Naive thymus-derived CD4-positive, alpha-beta T cell (primary cell): Measurements from ENCODE around the gene ACSF3. TPM values are rescaled to one million over a fixed set of nuclear protein-coding genes. Genes with fewer than 3 reads are reported as not detected.
A peak's percentile ranks its signal among the peaks of the same experiment; 100 is the strongest.
"Not testable (repeated sequence)": the region's sequence is repeated elsewhere in the genome, so short reads cannot be mapped to it uniquely, and the experiment has no call there.

Source experiments
- ATAC-seq: fragments of 150-1000 bp; cut with Tn5 transposase; 2 replicates; pipeline ENCODE4 v1.10.0; 2021; ENCODE audit warnings: mild to moderate bottlenecking, moderate library complexity
- CTCF ChIA-PET: fragments of 350-600 bp; sonication (Branson Sonifier 250); formaldehyde crosslinking; loops from one replicate; lab custom pipeline; 2021; ENCODE audit warnings: antibody characterized with exemption; lab: Charles Lee
- POLR2A ChIA-PET: fragments of 350-600 bp; sonication (Branson Sonifier 250); formaldehyde crosslinking; loops from one replicate; lab custom pipeline; 2021; ENCODE audit warnings: antibody characterized with exemption, inconsistent platforms; lab: Charles Lee
- DNase-seq, 9 donors: peaks; one replicate each; pipeline versions ENCODE4 v3.0.0 to v3.0.0-alpha.2; 2020 to 2022; ENCODE audit warnings: mixed read lengths in 1 of 9
- H3K27ac ChIP-seq: one replicate; pipeline ENCODE4 v1.7.0; 2013; ENCODE audit warnings: mild to moderate bottlenecking, low read depth, low read length, moderate library complexity
- H3K27me3 ChIP-seq, 2 donors: one replicate each; pipeline ENCODE4 v1.7.0; 2013; ENCODE audit warnings: low read length in 2 of 2, mild to moderate bottlenecking in 2 of 2, moderate library complexity in 2 of 2; ENCODE audit not compliant: control insufficient read depth in 2 of 2, insufficient read depth in 2 of 2
- H3K36me3 ChIP-seq, 3 experiments: 1 replicate in 2 of 3; 2 replicates in 1 of 3; pipeline ENCODE4 v1.7.0; 2013; ENCODE audit warnings: low read length in 3 of 3, mild to moderate bottlenecking in 3 of 3, moderate library complexity in 1 of 3; ENCODE audit not compliant: insufficient read depth in 3 of 3, control insufficient read depth in 2 of 3
- H3K4me1 ChIP-seq, 2 donors: one replicate each; pipeline ENCODE4 v1.7.0; 2013; ENCODE audit warnings: low read length in 2 of 2, mild to moderate bottlenecking in 2 of 2, moderate library complexity in 1 of 2; ENCODE audit not compliant: control insufficient read depth in 2 of 2, insufficient read depth in 2 of 2
- H3K4me3 ChIP-seq: 2 replicates; pipeline ENCODE4 v1.7.0; 2013; ENCODE audit warnings: mild to moderate bottlenecking, low read length
- H3K9me3 ChIP-seq, 3 experiments: 1 replicate in 2 of 3; 2 replicates in 1 of 3; pipeline ENCODE4 v1.7.0; 2013; ENCODE audit warnings: low read length in 3 of 3; ENCODE audit not compliant: control insufficient read depth in 2 of 3
- H3K27ac Mint-ChIP-seq, 9 donors: one replicate each; pipeline ENCODE4 v1.8.0; 2020 to 2022; ENCODE audit warnings: mixed read lengths in 9 of 9, mild to moderate bottlenecking in 8 of 9, moderate library complexity in 5 of 9, inconsistent platforms in 2 of 9
- H3K27me3 Mint-ChIP-seq, 5 donors: one replicate each; pipeline ENCODE4 v1.8.0; 2021 to 2022; ENCODE audit warnings: mixed read lengths in 5 of 5, mild to moderate bottlenecking in 1 of 5
- H3K36me3 Mint-ChIP-seq, 5 donors: one replicate each; pipeline ENCODE4 v1.8.0; 2020 to 2022; ENCODE audit warnings: mixed read lengths in 5 of 5, mild to moderate bottlenecking in 3 of 5, inconsistent platforms in 1 of 5
- H3K4me1 Mint-ChIP-seq, 7 donors: one replicate each; pipeline ENCODE4 v1.8.0; 2020 to 2022; ENCODE audit warnings: mixed read lengths in 7 of 7, mild to moderate bottlenecking in 3 of 7, inconsistent platforms in 1 of 7
- H3K4me3 Mint-ChIP-seq, 10 donors: one replicate each; pipeline ENCODE4 v1.8.0; 2020 to 2022; ENCODE audit warnings: mild to moderate bottlenecking in 10 of 10, mixed read lengths in 10 of 10, moderate library complexity in 6 of 10, inconsistent platforms in 2 of 10
- H3K9me3 Mint-ChIP-seq, 11 donors: one replicate each; pipeline ENCODE4 v1.8.0; 2020 to 2022; ENCODE audit warnings: mixed read lengths in 11 of 11, mild to moderate bottlenecking in 4 of 11, inconsistent platforms in 1 of 11, moderate library complexity in 1 of 11
- intact Hi-C, 2 donors: fragments of 100-400 bp; cut with micrococcal nuclease; formaldehyde crosslinking; loops; one replicate each; pipeline ENCODE4 v1.15.1; 2023
- polyA plus RNA-seq, 2 donors: library from polyadenylated mRNA; unstranded; fragments of 300-500 nt; fragmentation: Illumina TruSeq; gene quantifications; one replicate each; pipeline ENCODE4 v1.2.3, GENCODE V29; 2021
- total RNA-seq, 6 experiments: library from RNA in 5 of 6; stranded (reverse) in 5 of 6; gene quantifications; 1 replicate in 5 of 6; 2 replicates in 1 of 6; pipeline ENCODE4 v1.2.3 and lab custom pipeline; 2021 to 2026

Gene ACSF3
- total and polyA plus RNA-seq, 7 experiments from 2014 or later, result 26.2 to 84.1 (median 68.5) TPM

DNA sequence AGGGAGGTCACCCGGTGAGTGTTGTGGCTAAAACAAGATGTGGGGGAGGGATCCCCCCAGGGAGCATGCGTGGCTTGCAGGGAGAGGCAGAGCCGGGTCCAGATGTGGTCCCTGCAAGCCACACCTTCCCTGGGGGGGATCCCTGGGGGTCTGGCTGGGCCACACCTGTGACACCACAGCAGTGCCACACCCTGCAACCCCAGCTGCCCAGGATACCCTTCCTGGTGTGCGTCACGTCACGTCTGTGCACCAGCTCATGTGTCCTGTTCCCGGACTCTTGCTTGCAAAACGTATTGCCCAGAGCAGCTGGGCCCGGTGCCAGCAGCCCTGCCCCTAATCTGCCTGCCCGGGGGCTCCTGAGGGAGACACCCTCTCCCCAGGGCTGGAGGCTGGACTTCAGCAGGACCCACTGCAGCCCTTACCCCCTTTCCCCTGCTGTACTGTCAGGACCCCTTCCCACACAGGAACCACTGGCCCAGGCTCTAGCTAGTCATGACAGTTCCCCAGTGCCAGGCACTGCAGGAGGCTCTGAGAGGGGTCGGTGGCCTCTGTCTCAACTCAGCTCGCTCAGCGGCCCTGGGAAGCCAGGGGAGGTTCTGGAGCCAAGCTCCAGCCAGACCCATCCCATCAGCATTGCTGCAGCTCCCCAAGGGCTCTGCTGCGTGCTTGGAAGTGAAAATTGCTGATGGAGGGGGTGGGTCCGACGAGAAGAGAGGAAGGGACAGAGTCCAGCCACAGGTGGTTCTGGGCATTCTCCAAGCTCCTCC lies 25.8 kb upstream of the ACSF3 start:
- CTCF ChIA-PET, result interaction anchor here (0.6 kb wide), 1 partner anchor 38 kb away, joined by 3 read pairs; no protein-coding TSS in a partner anchor
- ATAC-seq, result no peak

GRCh38 chr16:89068814-89069616 lies 24.6 kb upstream of the ACSF3 start:
- ATAC-seq, H3K27me3 ChIP-seq, H3K9me3 Mint-ChIP-seq, H3K9me3 ChIP-seq, H3K4me3 Mint-ChIP-seq, H3K4me1 ChIP-seq, H3K27me3 Mint-ChIP-seq, H3K36me3 ChIP-seq, H3K4me3 ChIP-seq, H3K36me3 Mint-ChIP-seq, POLR2A ChIA-PET, H3K27ac Mint-ChIP-seq, intact Hi-C loops, DNase-seq, H3K27ac ChIP-seq, H3K4me1 Mint-ChIP-seq: not testable (repeated sequence)
- CTCF ChIA-PET, result interaction anchor here (0.6 kb wide), 1 partner anchor 37 kb away, joined by 3 read pairs; no protein-coding TSS in a partner anchor

More for the DNA sequence above, 25.8 kb upstream of the ACSF3 start:
- H3K4me1 Mint-ChIP-seq, result peaks cover 0 to 2% (median 0%) of the 10 kb centered on the region in 7 donors
- no peaks in the 10 kb centered on the region for H3K27me3 Mint-ChIP-seq
- H3K4me1 ChIP-seq, result no peaks in the 10 kb centered on the region
- DNase-seq, result no peak
- no peaks in the 10 kb centered on the region for H3K36me3 Mint-ChIP-seq
- H3K27me3 ChIP-seq, result no peaks in the 10 kb centered on the region
- H3K27ac Mint-ChIP-seq, result no peak overlapping the region
- H3K36me3 ChIP-seq, result no peaks in the 10 kb centered on the region
- H3K27ac ChIP-seq, result no peak overlapping the region
- H3K4me3 Mint-ChIP-seq, result no peak overlapping the region
- H3K9me3 ChIP-seq, result no peaks in the 10 kb centered on the region
- POLR2A ChIA-PET, result no interaction called here
- intact Hi-C loops, result no loop called here
- no peak overlapping the region for H3K4me3 ChIP-seq
- no peaks in the 10 kb centered on the region for H3K9me3 Mint-ChIP-seq

- no peaks in the 10 kb centered on the region for H3K36me3 Mint-ChIP-seq
- ATAC-seq (no peak), DNase-seq (no peak)
- no peaks in the 10 kb centered on the region for H3K9me3 ChIP-seq
- no peak overlapping the region for H3K27ac ChIP-seq
- intact Hi-C loops, result no loop called here
- ChIA-PET CTCF (no interaction called here), POLR2A (no interaction called here)
- peaks cover 0 to 2% (median 0%) of the 10 kb centered on the region in 7 donors for H3K4me1 Mint-ChIP-seq
- H3K4me3 Mint-ChIP-seq, result no peak overlapping the region
- H3K4me3 ChIP-seq, result no peak overlapping the region
- H3K9me3 Mint-ChIP-seq, result no peaks in the 10 kb centered on the region
- H3K27me3 Mint-ChIP-seq, result no peaks in the 10 kb centered on the region
- H3K27me3 ChIP-seq, result no peaks in the 10 kb centered on the region
- no peaks in the 10 kb centered on the region for H3K36me3 ChIP-seq
- H3K27ac Mint-ChIP-seq, result no peak overlapping the region
- no peaks in the 10 kb centered on the region for H3K4me1 ChIP-seq
Observed at GRCh38 chr16:89069920-89070319, 23.7 kb upstream of the ACSF3 start.

DNA sequence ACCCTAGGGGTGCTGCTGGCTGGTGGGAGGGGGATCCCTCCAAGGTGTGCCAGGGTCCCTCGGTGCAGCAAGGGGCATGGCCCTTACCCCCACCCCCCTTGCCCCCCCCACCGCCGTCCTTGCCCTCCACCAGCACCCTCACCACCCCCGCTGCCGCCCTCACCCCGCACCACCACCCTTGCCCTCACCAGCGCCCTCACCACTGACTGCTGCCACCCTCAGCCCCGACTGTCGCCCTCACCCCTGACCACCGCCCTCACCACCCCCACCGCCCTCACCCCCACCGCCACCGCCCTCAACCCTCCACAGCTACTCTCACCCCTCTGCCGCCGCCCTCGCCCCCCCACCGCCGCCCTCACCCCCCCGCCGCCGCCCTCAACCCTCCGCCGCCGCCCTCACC lies 23.1 kb upstream of the ACSF3 start:
- Mint-ChIP-seq H3K36me3 (no peaks in the 10 kb centered on the region), H3K27ac (no peak overlapping the region), H3K4me1 (peaks cover 0 to 2% (median 0%) of the 10 kb centered on the region in 7 donors), H3K27me3 (no peaks in the 10 kb centered on the region), H3K4me3 (no peak overlapping the region), H3K9me3 (peaks cover 0 to 2% (median 0%) of the 10 kb centered on the region in 11 donors)
- ATAC-seq, result no peak
- ChIA-PET POLR2A (no interaction called here), CTCF (no interaction called here)
- Histone ChIP-seq H3K27me3 (no peaks in the 10 kb centered on the region), H3K36me3 (no peaks in the 10 kb centered on the region), H3K27ac (no peak overlapping the region), H3K4me3 (no peak overlapping the region), H3K9me3 (no peaks in the 10 kb centered on the region), H3K4me1 (no peaks in the 10 kb centered on the region)
- no peak for DNase-seq
- intact Hi-C loops, result no loop called here

DNA sequence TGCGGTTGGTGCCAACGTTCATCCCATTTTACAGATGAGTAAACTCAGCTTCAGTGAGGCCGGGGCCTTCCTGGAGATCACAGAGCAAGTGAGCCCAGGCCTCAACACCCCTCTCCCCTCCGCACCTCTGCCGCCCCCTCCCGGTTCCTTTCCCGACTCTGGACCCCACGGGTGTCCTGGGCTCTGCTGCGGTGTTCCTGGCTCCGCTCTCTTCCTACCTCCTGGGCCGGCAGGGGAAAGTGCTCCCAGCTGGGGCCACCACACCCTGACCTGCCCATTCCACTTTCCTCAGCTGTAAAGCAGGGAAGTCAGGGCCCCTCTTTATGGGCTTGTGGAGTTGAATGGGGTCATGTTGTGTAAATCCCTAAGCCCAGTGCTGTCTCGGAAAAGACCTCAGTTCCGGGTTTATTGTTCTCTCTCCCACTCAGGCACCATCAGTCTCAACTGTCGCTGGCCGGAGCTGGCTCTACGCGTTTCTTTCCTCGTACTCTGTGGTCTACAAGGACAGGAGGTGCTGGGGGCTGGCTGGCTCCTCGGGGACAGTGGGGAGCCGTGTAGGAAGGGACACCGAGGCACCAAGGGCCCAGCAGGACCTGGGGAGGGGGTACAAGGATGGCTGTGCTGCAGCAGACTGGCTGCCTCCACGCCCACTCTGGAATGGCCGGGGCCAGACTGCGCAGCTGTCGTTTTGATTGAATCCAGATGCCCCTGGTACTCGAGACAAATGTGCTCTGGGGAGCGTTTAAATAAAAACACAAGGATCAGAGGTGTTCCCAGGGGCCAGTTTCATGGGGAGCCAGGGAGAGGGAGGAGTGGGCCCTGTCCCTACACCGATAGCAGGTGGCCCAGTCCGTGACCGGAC lies 21.7 kb upstream of the ACSF3 start:
- no peak for DNase-seq
- H3K4me1 Mint-ChIP-seq, result peaks cover 0 to 2% (median 0%) of the 10 kb centered on the region in 7 donors

DNA sequence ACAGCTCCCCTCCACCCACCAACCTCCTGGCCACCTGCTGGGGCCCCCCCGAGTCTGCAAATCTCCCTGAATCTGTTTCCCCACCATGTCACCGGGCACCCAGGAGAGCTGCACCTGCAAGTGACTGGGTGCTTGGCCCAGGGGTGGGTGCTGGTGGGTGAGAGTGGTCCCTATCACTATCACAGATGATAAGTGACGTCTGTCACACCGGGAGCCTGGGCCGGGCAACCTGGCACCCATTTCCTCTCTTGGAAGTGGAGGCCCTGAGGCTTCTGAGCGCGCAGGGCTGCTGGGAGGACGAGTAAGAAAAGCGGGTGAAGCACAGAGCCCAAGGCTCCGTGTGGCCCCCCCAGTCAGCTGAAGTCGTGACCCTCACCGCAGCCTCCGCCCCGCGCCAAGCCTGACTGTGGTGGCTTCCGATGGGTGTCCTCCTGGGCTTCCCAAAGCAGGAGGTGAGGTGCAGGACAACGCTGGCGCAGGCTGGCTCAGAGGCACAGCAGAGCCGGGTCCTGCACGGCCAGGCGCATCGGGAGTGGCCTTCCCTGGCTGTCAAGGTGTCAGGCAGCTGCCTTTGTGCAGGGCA lies 21.0 kb upstream of the ACSF3 start:
- H3K4me3 ChIP-seq, result no peak overlapping the region

More for the DNA sequence above, 21.7 kb upstream of the ACSF3 start:
- peaks cover 0 to 3% (median 0%) of the 10 kb centered on the region in 5 donors for H3K36me3 Mint-ChIP-seq
- H3K27me3 Mint-ChIP-seq, result no peaks in the 10 kb centered on the region
- intact Hi-C loops, result no loop called here
- H3K27me3 ChIP-seq, result no peaks in the 10 kb centered on the region
- no peak overlapping the region for H3K4me3 Mint-ChIP-seq
- no peak for ATAC-seq
- H3K9me3 ChIP-seq, result no peaks in the 10 kb centered on the region
- H3K27ac Mint-ChIP-seq, result peak overlapping the region in 1 of 9 donors; percentile 10
- H3K27ac ChIP-seq, result no peak overlapping the region
- no peaks in the 10 kb centered on the region for H3K4me1 ChIP-seq
- no peak overlapping the region for H3K4me3 ChIP-seq
- H3K9me3 Mint-ChIP-seq, result peaks cover 0 to 12% (median 0%) of the 10 kb centered on the region in 11 donors
- POLR2A ChIA-PET, result interaction anchor here (0.5 kb wide), 1 partner anchor 712 kb away, joined by 3 read pairs; no protein-coding TSS in a partner anchor
- H3K36me3 ChIP-seq, result no peaks in the 10 kb centered on the region
- CTCF ChIA-PET, result no interaction called here

More for the DNA sequence above, 21.0 kb upstream of the ACSF3 start:
- Mint-ChIP-seq H3K27ac (no peak overlapping the region), H3K36me3 (peaks cover 0 to 3% (median 0%) of the 10 kb centered on the region in 5 donors), H3K27me3 (no peaks in the 10 kb centered on the region), H3K4me1 (peaks cover 0 to 2% (median 0%) of the 10 kb centered on the region in 7 donors), H3K9me3 (peaks cover 0 to 12% (median 0%) of the 10 kb centered on the region in 11 donors), H3K4me3 (no peak overlapping the region)
- ChIA-PET POLR2A (interaction anchor here (0.5 kb wide), 1 partner anchor 711 kb away, joined by 3 read pairs; no protein-coding TSS in a partner anchor), CTCF (no interaction called here)
- no peaks in the 10 kb centered on the region for H3K36me3 ChIP-seq
- no peak for DNase-seq
- ATAC-seq, result no peak
- H3K4me1 ChIP-seq, result no peaks in the 10 kb centered on the region
- no peaks in the 10 kb centered on the region for H3K27me3 ChIP-seq
- H3K27ac ChIP-seq, result no peak overlapping the region
- no peaks in the 10 kb centered on the region for H3K9me3 ChIP-seq
- intact Hi-C loops, result no loop called here
